ENCODE measurements around the gene TLDC2.
"Not testable (repeated sequence)": the region's sequence is repeated elsewhere in the genome, so short reads cannot be mapped to it uniquely, and the experiment has no call there.

The TLDC2 gene

GRCh38 chr20:36875702-36876472 is at the start of gene TLDC2:
TLDC2 (plus strand) TSS chr20:36876138; CDS start chr20:36876175, 37 bp downstream.
- DNase-seq = no peak

GRCh38 chr20:36826554-36827244 is 49.2 kb upstream of the TLDC2 start:
- DNase-seq = no peak

- no peak for DNase-seq
These were observed 48.2 kb upstream of the TLDC2 start for GRCh38 chr20:36827541-36828279.

GRCh38 chr20:36830791-36831691 is 44.9 kb upstream of the TLDC2 start:
- DNase-seq = no peak

- DNase-seq = no peak
These were observed 43.1 kb upstream of the TLDC2 start for GRCh38 chr20:36832791-36833190.

GRCh38 chr20:36833275-36834020 is 42.5 kb upstream of the TLDC2 start:
- DNase-seq = no peak

- no peak for DNase-seq
These were observed 40.9 kb upstream of the TLDC2 start for GRCh38 chr20:36835025-36835424.

GRCh38 chr20:36835453-36836198 is 40.3 kb upstream of the TLDC2 start:
- peak; percentile 26 to 34 for DNase-seq

GRCh38 chr20:36836591-36837269 is 39.2 kb upstream of the TLDC2 start:
- DNase-seq = peak; percentile 70 to 75

GRCh38 chr20:36838376-36838775 is 37.6 kb upstream of the TLDC2 start:
- not testable (repeated sequence) for DNase-seq

GRCh38 chr20:36839150-36839549 is 36.8 kb upstream of the TLDC2 start:
- DNase-seq = no peak

GRCh38 chr20:36841030-36841429 is 34.9 kb upstream of the TLDC2 start:
- not testable (repeated sequence) for DNase-seq

- DNase-seq = no peak
These were observed 30.5 kb upstream of the TLDC2 start for GRCh38 chr20:36845288-36845971.

GRCh38 chr20:36847009-36847709 is 28.8 kb upstream of the TLDC2 start:
- DNase-seq = no peak

GRCh38 chr20:36847710-36848040 is 28.3 kb upstream of the TLDC2 start:
- no peak for DNase-seq

- DNase-seq = no peak
These were observed 27.8 kb upstream of the TLDC2 start for GRCh38 chr20:36848078-36848660.

- DNase-seq = no peak
These were observed 27.3 kb upstream of the TLDC2 start for GRCh38 chr20:36848677-36849076.

- no peak for DNase-seq
These were observed 26.4 kb upstream of the TLDC2 start for GRCh38 chr20:36849333-36850065.

Measured in NCI-H1930 (cell line).